RWPE2 (cell line): ENCODE results near the gene COL28A1.
"Not testable (repeated sequence)": the region's sequence is repeated elsewhere in the genome, so short reads cannot be mapped to it uniquely, and the experiment has no call there.

Experiments used
- ATAC-seq: fragments of 200-7000 bp; cut with Tn5 transposase; 3 replicates; pipeline ENCODE4 v1.9.1; 2021; ENCODE audit warnings: low read depth
- DNase-seq: peaks from one replicate; pipeline ENCODE4 v3.0.0-alpha.2; 2020; ENCODE audit warnings: low spot score
- H3K27ac ChIP-seq: fragments of 450-650 bp; 2 replicates; pipeline ENCODE4 v1.5.1; 2017; ENCODE audit warnings: mild to moderate bottlenecking; ENCODE audit not compliant: poor library complexity, severe bottlenecking
- H3K27me3 ChIP-seq: fragments of 250-450 bp; sonication (Bioruptor Pico); 2 replicates; pipeline ENCODE4 v1.5.1; 2021; ENCODE audit warnings: mild to moderate bottlenecking, moderate library complexity; ENCODE audit not compliant: insufficient read depth, poor library complexity, severe bottlenecking
- H3K36me3 ChIP-seq: fragments of 250-450 bp; sonication (Bioruptor Pico); 2 replicates; pipeline ENCODE4 v1.5.1; 2020; ENCODE audit warnings: low read depth, mild to moderate bottlenecking, moderate library complexity
- H3K4me1 ChIP-seq: fragments of 250-450 bp; sonication (Bioruptor Pico); 2 replicates; pipeline ENCODE4 v1.5.1; 2021; ENCODE audit warnings: mild to moderate bottlenecking, moderate library complexity; ENCODE audit not compliant: insufficient read depth, poor library complexity, severe bottlenecking
- H3K4me3 ChIP-seq: fragments of 250-450 bp; sonication (Bioruptor Pico); 2 replicates; pipeline ENCODE4 v1.5.1; 2021; ENCODE audit warnings: mild to moderate bottlenecking, moderate library complexity; ENCODE audit not compliant: severe bottlenecking
- H3K9me3 ChIP-seq: fragments of 250-450 bp; sonication (Bioruptor Pico); 2 replicates; pipeline ENCODE4 v1.5.1; 2021; ENCODE audit warnings: mild to moderate bottlenecking, moderate library complexity; ENCODE audit not compliant: severe bottlenecking
- TF ChIP-seq, protein P1 (sequence below): fragments of 450-650 bp; IDR thresholded peaks from one replicate; pipeline ENCODE4 v1.5.1; 2017; ENCODE audit warnings: mild to moderate bottlenecking, moderate library complexity; ENCODE audit not compliant: poor library complexity, severe bottlenecking

The COL28A1 gene

DNA sequence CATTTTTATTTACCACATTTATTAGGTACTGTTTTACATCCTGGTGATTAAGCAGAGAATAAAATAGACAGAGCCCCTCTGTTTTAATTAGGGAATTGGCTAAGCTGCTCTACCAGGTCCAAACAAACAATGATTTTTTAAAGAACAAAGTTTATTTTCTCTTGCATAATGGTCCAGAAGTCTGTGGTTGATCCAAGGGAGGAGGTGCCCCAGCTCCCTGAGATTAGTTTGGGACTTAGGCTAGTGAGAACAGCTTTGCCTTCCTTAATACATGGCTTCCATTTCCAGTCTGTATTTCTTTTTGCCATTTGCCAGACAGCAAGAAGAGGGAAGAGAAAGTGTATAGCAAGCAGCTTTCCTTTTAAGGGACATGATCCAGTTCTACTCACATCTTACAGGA lies 28.1 kb upstream of the COL28A1 start:
- Histone ChIP-seq H3K9me3 (no peaks in the 10 kb centered on the region), H3K27me3 (no peaks in the 10 kb centered on the region), H3K4me3 (no peak overlapping the region), H3K36me3 (no peaks in the 10 kb centered on the region), H3K27ac (no peak overlapping the region), H3K4me1 (peaks cover 15% of the 10 kb centered on the region)
- ATAC-seq (no peak), DNase-seq (no peak)
- TF ChIP-seq, protein P1, sequence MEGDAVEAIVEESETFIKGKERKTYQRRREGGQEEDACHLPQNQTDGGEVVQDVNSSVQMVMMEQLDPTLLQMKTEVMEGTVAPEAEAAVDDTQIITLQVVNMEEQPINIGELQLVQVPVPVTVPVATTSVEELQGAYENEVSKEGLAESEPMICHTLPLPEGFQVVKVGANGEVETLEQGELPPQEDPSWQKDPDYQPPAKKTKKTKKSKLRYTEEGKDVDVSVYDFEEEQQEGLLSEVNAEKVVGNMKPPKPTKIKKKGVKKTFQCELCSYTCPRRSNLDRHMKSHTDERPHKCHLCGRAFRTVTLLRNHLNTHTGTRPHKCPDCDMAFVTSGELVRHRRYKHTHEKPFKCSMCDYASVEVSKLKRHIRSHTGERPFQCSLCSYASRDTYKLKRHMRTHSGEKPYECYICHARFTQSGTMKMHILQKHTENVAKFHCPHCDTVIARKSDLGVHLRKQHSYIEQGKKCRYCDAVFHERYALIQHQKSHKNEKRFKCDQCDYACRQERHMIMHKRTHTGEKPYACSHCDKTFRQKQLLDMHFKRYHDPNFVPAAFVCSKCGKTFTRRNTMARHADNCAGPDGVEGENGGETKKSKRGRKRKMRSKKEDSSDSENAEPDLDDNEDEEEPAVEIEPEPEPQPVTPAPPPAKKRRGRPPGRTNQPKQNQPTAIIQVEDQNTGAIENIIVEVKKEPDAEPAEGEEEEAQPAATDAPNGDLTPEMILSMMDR = no peak

DNA sequence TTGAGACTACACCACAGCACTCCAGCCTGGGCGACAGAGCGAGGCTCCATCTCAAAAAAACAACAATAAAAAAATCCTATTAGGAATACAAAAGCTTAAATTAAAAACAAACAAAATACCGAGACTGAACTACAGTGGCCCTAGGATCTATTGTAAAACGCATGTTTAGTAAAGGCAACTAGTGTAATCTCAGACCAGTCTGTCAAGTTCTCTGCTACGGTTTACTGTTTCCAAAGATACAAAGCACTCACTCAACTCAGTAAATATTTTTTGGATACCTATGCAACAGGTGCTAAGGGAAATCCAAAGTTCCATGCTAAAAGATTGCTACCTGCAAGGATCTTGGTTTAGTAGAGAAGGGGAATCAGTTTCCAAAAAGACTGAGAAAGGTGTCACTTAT lies 27.6 kb upstream of the COL28A1 start:
- DNase-seq = no peak
- TF ChIP-seq, protein P1 = no peak
- Histone ChIP-seq H3K4me1 (peaks cover 15% of the 10 kb centered on the region), H3K4me3 (no peak overlapping the region), H3K9me3 (no peaks in the 10 kb centered on the region), H3K27ac (no peak overlapping the region), H3K27me3 (no peaks in the 10 kb centered on the region), H3K36me3 (no peaks in the 10 kb centered on the region)
- no peak for ATAC-seq

GRCh38 chr7:7562736-7563135 lies 27.1 kb upstream of the COL28A1 start:
- Histone ChIP-seq H3K4me1 (peaks cover 15% of the 10 kb centered on the region), H3K4me3 (no peak overlapping the region), H3K36me3 (no peaks in the 10 kb centered on the region), H3K27me3 (no peaks in the 10 kb centered on the region), H3K9me3 (no peaks in the 10 kb centered on the region), H3K27ac (no peak overlapping the region)
- DNase-seq = no peak
- no peak for ATAC-seq
- TF ChIP-seq, protein P1 = no peak

DNA sequence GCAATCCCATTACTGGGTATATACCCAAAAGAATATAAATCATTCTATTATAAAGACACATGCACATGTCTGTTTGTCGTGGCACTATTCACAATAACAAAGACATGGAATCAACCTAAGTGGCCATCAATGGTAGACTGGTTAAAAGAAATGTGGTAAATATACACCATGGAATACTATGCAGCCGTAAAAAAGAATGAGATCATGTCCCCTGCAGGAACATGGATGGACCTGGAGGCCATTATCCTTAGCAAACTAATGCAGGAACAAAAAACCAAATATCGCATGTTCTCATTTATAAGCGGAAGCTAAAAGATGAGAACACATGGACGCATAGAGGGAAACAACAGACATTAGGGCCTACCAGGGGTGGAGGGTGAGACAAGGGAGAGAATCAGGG lies 25.9 kb upstream of the COL28A1 start:
- not testable (repeated sequence) for H3K4me3 ChIP-seq, DNase-seq, H3K36me3 ChIP-seq, ATAC-seq, H3K27ac ChIP-seq, H3K9me3 ChIP-seq, H3K27me3 ChIP-seq
- H3K4me1 ChIP-seq = peaks cover 15% of the 10 kb centered on the region

GRCh38 chr7:7557252-7557651 lies 21.6 kb upstream of the COL28A1 start:
- Histone ChIP-seq H3K4me1 (no peaks in the 10 kb centered on the region), H3K27me3 (no peaks in the 10 kb centered on the region), H3K4me3 (no peak overlapping the region), H3K9me3 (no peaks in the 10 kb centered on the region), H3K27ac (no peak overlapping the region), H3K36me3 (no peaks in the 10 kb centered on the region)
- ATAC-seq (no peak), DNase-seq (no peak)
- TF ChIP-seq, protein P1 = no peak
